HEK293T (cell line): ENCODE measurements around the gene SPEG.

Experiments used
- ZNF384 ChIP-seq: fragments of 450-650 bp; IDR thresholded peaks from 2 replicates; pipeline ENCODE4 v1.6.1; 2016
- TF ChIP-seq, protein P1 (sequence below): fragments of 450-650 bp; IDR thresholded peaks from 2 replicates; pipeline ENCODE4 v1.6.1; 2016

GRCh38 chr2:219434718-219435525 lies at the start of gene SPEG:
- TF ChIP-seq, protein P1, sequence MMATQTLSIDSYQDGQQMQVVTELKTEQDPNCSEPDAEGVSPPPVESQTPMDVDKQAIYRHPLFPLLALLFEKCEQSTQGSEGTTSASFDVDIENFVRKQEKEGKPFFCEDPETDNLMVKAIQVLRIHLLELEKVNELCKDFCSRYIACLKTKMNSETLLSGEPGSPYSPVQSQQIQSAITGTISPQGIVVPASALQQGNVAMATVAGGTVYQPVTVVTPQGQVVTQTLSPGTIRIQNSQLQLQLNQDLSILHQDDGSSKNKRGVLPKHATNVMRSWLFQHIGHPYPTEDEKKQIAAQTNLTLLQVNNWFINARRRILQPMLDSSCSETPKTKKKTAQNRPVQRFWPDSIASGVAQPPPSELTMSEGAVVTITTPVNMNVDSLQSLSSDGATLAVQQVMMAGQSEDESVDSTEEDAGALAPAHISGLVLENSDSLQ, result no peak
- TF ChIP-seq ZNF384, result no peak
